ENCODE measurements around the gene CHST9. TPM values are rescaled to one million over a fixed set of nuclear protein-coding genes. Genes with fewer than 3 reads are reported as not detected.
"Not testable (repeated sequence)": the region's sequence is repeated elsewhere in the genome, so short reads cannot be mapped to it uniquely, and the experiment has no call there.

Gene CHST9
- total and polyA plus RNA-seq, 10 of the 15 experiments (the other 5 are each of a cell fraction or from before 2014, with no cell fraction given) = 0.34 TPM; not detected in 9

DNA sequence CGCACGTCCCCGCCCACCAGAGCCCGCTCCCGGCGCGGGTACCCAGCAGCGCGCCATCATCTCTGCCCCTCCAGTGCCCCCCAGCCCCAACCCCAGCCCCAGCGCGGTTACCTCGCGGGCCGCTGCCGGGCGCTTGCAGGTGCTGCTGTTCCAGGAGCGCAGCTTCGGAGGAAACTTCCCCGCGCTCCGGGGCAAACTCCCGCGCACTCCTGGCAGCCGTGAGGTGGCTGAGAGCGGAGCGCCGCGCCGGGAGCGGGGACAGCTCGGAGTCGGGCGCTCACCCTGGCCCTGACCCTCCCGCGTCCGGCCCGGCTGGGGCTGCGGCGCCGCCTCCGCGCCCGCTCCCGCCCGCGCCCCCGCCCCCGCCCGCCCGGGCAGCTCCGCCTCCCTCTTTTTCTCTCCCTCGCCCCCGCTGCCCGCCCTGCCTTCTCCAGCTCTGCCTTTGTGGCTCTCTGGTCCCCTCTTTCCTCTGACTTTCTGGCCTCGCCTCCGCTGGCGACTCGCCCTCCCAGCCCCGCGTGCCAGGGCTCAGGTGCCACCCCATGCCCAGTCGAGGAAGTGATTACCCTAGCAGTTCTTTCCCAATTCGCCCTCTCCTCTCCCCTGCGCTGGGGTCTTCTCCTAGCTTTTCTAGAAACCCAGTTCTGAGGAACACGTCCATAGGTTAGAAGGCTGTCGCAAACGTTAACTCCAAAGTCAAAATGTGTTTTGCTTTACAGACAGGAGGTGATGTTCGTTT, at the start of gene CHST9 (continued):
- TF ChIP-seq NR2C1 (IDR thresholded peaks at IDR 0.05) = no peak
- TF ChIP-seq RUNX3 (IDR thresholded peaks at IDR 0.05; ENCODE audit: low read length) = no peak
- TF ChIP-seq CREM (IDR thresholded peaks at IDR 0.05; ENCODE audit: low read depth) = no peak
- no peak for TF ChIP-seq TAF1 (IDR thresholded peaks at IDR 0.05; ENCODE audit: borderline replicate concordance, low read depth, low read length)
- no peak for TF ChIP-seq CHD1 (IDR thresholded peaks at IDR 0.05; ENCODE audit: low read depth, low read length)
- TF ChIP-seq, protein P1, sequence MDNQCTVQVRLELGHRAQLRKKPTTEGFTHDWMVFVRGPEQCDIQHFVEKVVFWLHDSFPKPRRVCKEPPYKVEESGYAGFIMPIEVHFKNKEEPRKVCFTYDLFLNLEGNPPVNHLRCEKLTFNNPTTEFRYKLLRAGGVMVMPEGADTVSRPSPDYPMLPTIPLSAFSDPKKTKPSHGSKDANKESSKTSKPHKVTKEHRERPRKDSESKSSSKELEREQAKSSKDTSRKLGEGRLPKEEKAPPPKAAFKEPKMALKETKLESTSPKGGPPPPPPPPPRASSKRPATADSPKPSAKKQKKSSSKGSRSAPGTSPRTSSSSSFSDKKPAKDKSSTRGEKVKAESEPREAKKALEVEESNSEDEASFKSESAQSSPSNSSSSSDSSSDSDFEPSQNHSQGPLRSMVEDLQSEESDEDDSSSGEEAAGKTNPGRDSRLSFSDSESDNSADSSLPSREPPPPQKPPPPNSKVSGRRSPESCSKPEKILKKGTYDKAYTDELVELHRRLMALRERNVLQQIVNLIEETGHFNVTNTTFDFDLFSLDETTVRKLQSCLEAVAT (IDR thresholded peaks at IDR 0.05) = no peak
- TF ChIP-seq MEF2A (IDR thresholded peaks at IDR 0.05; ENCODE audit: insufficient read depth, low read depth, low read length) = no peak
- no peak for TF ChIP-seq JUND (IDR thresholded peaks at IDR 0.05; ENCODE audit: low read depth, low read length)

DNA sequence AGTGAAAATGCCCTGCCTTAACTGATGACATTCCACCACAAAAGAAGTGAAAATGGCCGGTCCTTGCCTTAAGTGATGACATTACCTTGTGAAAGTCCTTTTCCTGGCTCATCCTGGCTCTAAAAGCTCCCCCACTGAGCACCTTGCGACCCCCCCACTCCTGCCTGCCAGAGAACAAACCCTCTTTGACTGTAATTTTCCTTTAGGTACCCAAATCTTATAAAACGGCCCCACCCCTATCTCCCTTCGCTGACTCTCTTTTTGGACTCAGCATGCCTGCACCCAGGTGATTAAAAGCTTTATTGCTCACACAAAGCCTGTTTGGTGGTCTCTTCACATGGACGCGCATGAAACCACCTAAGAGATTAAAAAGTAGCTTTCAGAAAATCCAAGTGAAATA, 47.2 kb upstream of the CHST9 start:
- SMC1A ChIA-PET (ENCODE audit: uncharacterized antibody, unreplicated experiment); DNase-seq (ENCODE audit: low read depth, low spot score); H3K36me3 ChIP-seq (ENCODE audit: control insufficient read depth in 2 of 2, insufficient read depth in 2 of 2, low read length in 1 of 2); H3K4me3 ChIP-seq; ATAC-seq; H3K9me3 ChIP-seq (replicated peaks; ENCODE audit: control insufficient read depth, insufficient read depth, low read length); H3K4me1 ChIP-seq (ENCODE audit: control insufficient read depth, insufficient read depth, low read length); intact Hi-C loops (cut with micrococcal nuclease; ENCODE audit: unreplicated experiment); H3K4me2 ChIP-seq (ENCODE audit: control insufficient read depth, insufficient read depth); H2AFZ ChIP-seq (ENCODE audit: control insufficient read depth, low read depth, low read length); H3K9ac ChIP-seq (ENCODE audit: control insufficient read depth, insufficient read depth, low read length); H3K27ac ChIP-seq (ENCODE audit: control insufficient read depth, insufficient read depth); FAIRE-seq; RAD21 ChIA-PET (ENCODE audit: unreplicated experiment); H3K79me2 ChIP-seq (ENCODE audit: control insufficient read depth, insufficient read depth, low read length); BruUV-seq (replicated peaks); in situ Hi-C loops (cut with MboI); POLR2A ChIA-PET; H4K20me1 ChIP-seq (ENCODE audit: control insufficient read depth, insufficient read depth); H3K27me3 ChIP-seq (replicated peaks in 1 of 2; ENCODE audit: control insufficient read depth in 2 of 2, insufficient read depth in 2 of 2, low read length in 1 of 2): not testable (repeated sequence)
- CTCF ChIA-PET = interaction anchor here (0.6 kb wide), 1 partner anchor 686 kb away, joined by 3 read pairs; no protein-coding TSS in a partner anchor
- 38% methylated on average over 6 of the region's 6 CpGs for WGBS (ENCODE audit: insufficient coverage, insufficient replicate concordance, low lambda C conversion rate, missing lambda C conversion rate)

DNA sequence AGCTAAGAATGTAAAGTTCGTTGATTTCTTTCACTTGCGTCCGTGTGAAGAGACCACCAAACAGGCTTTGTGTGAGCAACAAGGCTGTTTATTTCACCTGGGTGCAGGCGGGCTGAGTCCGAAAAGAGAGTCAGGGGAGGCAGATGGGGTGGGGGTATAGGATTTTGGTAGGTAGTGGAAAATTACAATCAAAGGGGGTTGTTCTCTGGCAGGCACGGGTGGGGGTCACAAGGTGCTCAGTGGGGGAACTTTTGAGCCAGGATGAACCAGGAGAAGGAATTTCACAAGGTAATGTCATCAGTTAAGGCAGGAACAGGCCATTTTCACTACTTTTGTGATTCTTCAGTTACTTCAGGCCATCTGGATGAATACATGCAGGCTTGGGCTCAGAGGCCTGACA, 46.6 kb upstream of the CHST9 start:
- POLR2A ChIA-PET; H2AFZ ChIP-seq (ENCODE audit: control insufficient read depth, low read depth, low read length); ATAC-seq; H3K4me2 ChIP-seq (ENCODE audit: control insufficient read depth, insufficient read depth); H3K9me3 ChIP-seq (replicated peaks; ENCODE audit: control insufficient read depth, insufficient read depth, low read length); FAIRE-seq; SMC1A ChIA-PET (ENCODE audit: uncharacterized antibody, unreplicated experiment); intact Hi-C loops (cut with micrococcal nuclease; ENCODE audit: unreplicated experiment); BruUV-seq (replicated peaks); H3K9ac ChIP-seq (ENCODE audit: control insufficient read depth, insufficient read depth, low read length); H3K27ac ChIP-seq (ENCODE audit: control insufficient read depth, insufficient read depth); H3K4me3 ChIP-seq; H3K36me3 ChIP-seq (ENCODE audit: control insufficient read depth in 2 of 2, insufficient read depth in 2 of 2, low read length in 1 of 2); H3K4me1 ChIP-seq (ENCODE audit: control insufficient read depth, insufficient read depth, low read length); DNase-seq (ENCODE audit: low read depth, low spot score); RAD21 ChIA-PET (ENCODE audit: unreplicated experiment); H3K79me2 ChIP-seq (ENCODE audit: control insufficient read depth, insufficient read depth, low read length); H4K20me1 ChIP-seq (ENCODE audit: control insufficient read depth, insufficient read depth); in situ Hi-C loops (cut with MboI); H3K27me3 ChIP-seq (replicated peaks in 1 of 2; ENCODE audit: control insufficient read depth in 2 of 2, insufficient read depth in 2 of 2, low read length in 1 of 2): not testable (repeated sequence)
- WGBS (ENCODE audit: insufficient coverage, insufficient replicate concordance, low lambda C conversion rate, missing lambda C conversion rate) = 29% methylated on average over 6 of the region's 6 CpGs
- CTCF ChIA-PET = interaction anchor here (0.6 kb wide), 1 partner anchor 685 kb away, joined by 3 read pairs; no protein-coding TSS in a partner anchor

DNA sequence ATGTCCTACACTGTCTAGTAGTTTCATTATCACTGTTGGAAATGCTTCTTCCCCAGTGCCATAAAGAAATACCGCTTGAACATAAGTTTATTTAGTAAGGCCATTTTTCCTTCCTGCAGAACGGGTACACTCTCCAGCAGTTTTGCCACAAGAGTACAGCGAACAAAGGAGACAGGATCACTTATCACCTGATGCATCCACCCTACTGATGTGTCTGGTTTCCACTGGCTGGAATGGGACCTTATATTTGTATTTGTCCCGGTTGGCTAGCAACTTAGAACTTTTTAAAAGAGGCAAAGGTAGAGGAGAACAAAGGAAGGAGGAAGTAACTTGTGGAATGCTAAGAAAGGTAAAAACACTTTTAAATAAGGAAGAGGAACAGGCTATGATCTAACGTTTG, 46.1 kb upstream of the CHST9 start:
- FAIRE-seq; RAD21 ChIA-PET (ENCODE audit: unreplicated experiment); H3K27me3 ChIP-seq (replicated peaks in 1 of 2; ENCODE audit: control insufficient read depth in 2 of 2, insufficient read depth in 2 of 2, low read length in 1 of 2); H3K27ac ChIP-seq (ENCODE audit: control insufficient read depth, insufficient read depth); H3K36me3 ChIP-seq (ENCODE audit: control insufficient read depth in 2 of 2, insufficient read depth in 2 of 2, low read length in 1 of 2); CTCF ChIA-PET; in situ Hi-C loops (cut with MboI); H3K9ac ChIP-seq (ENCODE audit: control insufficient read depth, insufficient read depth, low read length); H3K4me1 ChIP-seq (ENCODE audit: control insufficient read depth, insufficient read depth, low read length); DNase-seq (ENCODE audit: low read depth, low spot score); H3K9me3 ChIP-seq (replicated peaks; ENCODE audit: control insufficient read depth, insufficient read depth, low read length); SMC1A ChIA-PET (ENCODE audit: uncharacterized antibody, unreplicated experiment); H2AFZ ChIP-seq (ENCODE audit: control insufficient read depth, low read depth, low read length); ATAC-seq; BruUV-seq (replicated peaks); H3K4me3 ChIP-seq; H3K79me2 ChIP-seq (ENCODE audit: control insufficient read depth, insufficient read depth, low read length); H4K20me1 ChIP-seq (ENCODE audit: control insufficient read depth, insufficient read depth); intact Hi-C loops (cut with micrococcal nuclease; ENCODE audit: unreplicated experiment); H3K4me2 ChIP-seq (ENCODE audit: control insufficient read depth, insufficient read depth); POLR2A ChIA-PET: not testable (repeated sequence)
- WGBS (ENCODE audit: insufficient coverage, insufficient replicate concordance, low lambda C conversion rate, missing lambda C conversion rate) = 34% methylated on average over 5 of the region's 5 CpGs

Measured in GM12878 (cell line).